GM21381 (cell line): ENCODE results near the gene ZSWIM8.
A peak's percentile ranks its signal among the peaks of the same experiment; 100 is the strongest.
"Not testable (repeated sequence)": the region's sequence is repeated elsewhere in the genome, so short reads cannot be mapped to it uniquely, and the experiment has no call there.

ENCODE experiments used
- ATAC-seq: cut with Tn5 transposase; IDR thresholded peaks from one replicate; pipeline ENCODE4 v1.9.1; 2021; ENCODE audit warnings: mild to moderate bottlenecking, moderate library complexity; ENCODE audit not compliant: unreplicated experiment

ZSWIM8 gene

GRCh38 chr10:73772281-73773151 lies 12.9 kb upstream of the ZSWIM8 start:
- peak; percentile 58 for ATAC-seq

GRCh38 chr10:73773152-73773879 lies 12.1 kb upstream of the ZSWIM8 start:
- no peak for ATAC-seq

GRCh38 chr10:73774637-73775036 lies 10.8 kb upstream of the ZSWIM8 start:
- no peak for ATAC-seq

GRCh38 chr10:73779018-73779417 lies 6.4 kb upstream of the ZSWIM8 start:
- ATAC-seq, result no peak

- ATAC-seq, result no peak
Observed at GRCh38 chr10:73779539-73780197, 5.7 kb upstream of the ZSWIM8 start.

GRCh38 chr10:73780301-73780700 lies 5.1 kb upstream of the ZSWIM8 start:
- no peak for ATAC-seq

GRCh38 chr10:73780966-73781365 lies 4.4 kb upstream of the ZSWIM8 start:
- no peak for ATAC-seq

- ATAC-seq, result no peak
Observed at GRCh38 chr10:73781548-73781878, 3.9 kb upstream of the ZSWIM8 start.

GRCh38 chr10:73781879-73782748 lies 3.3 kb upstream of the ZSWIM8 start, which contains the start of gene CHCHD1:
Gene CHCHD1 (plus strand): TSS chr10:73782048. CDS start chr10:73782076, 28 bp downstream.
- no peak for ATAC-seq

GRCh38 chr10:73782749-73783085 lies 2.7 kb upstream of the ZSWIM8 start:
- ATAC-seq, result no peak

GRCh38 chr10:73785721-73786511 lies 510 bp downstream of the ZSWIM8 start:
- peak; percentile 17 for ATAC-seq

- ATAC-seq, result no peak
Observed at GRCh38 chr10:73786512-73786885, 1.1 kb downstream of the ZSWIM8 start.

GRCh38 chr10:73787031-73787800 lies 1.8 kb downstream of the ZSWIM8 start:
- not testable (repeated sequence) for ATAC-seq

GRCh38 chr10:73788864-73789658 lies 3.7 kb downstream of the ZSWIM8 start:
- ATAC-seq, result no peak

GRCh38 chr10:73789659-73790055 lies 4.3 kb downstream of the ZSWIM8 start:
- no peak for ATAC-seq

- ATAC-seq, result no peak
Observed at GRCh38 chr10:73790886-73791625, 5.7 kb downstream of the ZSWIM8 start.

GRCh38 chr10:73791871-73792400 lies 6.5 kb downstream of the ZSWIM8 start:
- ATAC-seq, result no peak

GRCh38 chr10:73793456-73793855 lies 8.1 kb downstream of the ZSWIM8 start:
- no peak for ATAC-seq
